ENCODE data around the gene SAMD10. TPM values are rescaled to one million over a fixed set of nuclear protein-coding genes. Genes with fewer than 3 reads are reported as not detected.

The SAMD10 gene
- total and polyA plus RNA-seq, 4 donors: 0.74 to 3.4 (median 2.1) TPM

DNA sequence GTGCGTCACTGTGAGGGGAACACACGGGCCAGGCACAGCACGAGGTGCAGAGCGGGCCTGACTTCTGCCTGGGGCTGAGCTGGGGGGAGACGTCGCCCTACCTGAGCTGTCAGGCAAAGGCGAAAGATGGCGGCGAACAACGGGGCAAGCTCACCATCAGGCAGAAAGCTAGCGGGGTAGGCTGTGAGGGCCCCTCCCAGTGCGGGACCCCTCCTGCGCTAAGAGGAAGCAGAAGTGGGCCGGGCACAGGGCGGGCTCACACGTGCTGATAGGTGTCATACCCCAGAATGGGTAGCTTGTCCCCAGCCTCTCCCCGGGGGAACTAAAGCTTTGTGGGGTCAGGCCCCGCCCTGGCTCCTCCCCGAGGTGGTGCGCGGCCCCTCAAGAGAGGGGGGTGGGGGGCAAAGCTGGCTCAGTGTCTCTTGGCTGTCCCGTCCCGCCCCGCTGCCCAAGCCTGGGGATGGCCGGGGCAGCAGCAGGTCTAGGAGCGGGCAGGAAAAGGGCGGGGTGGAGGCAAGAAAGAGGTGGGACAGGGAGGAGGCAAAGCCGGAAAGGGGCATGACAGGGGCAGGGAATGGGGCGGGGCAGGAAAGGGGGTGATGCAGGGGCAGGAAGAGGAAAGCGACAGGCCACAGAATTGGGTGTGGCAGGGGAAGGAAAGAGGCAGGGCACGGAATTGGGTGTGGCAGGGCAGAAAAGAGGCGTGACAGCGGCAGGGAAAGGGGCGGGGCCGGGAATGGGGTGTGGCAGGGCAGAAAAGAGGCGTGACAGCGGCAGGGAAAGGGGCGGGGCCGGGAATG, 38.0 kb downstream of the SAMD10 start:
- no peak for TF ChIP-seq TAF1 (conservative IDR thresholded peaks at IDR 0.05)
- peak; percentile 12 for TF ChIP-seq SP1 (IDR thresholded peaks at IDR 0.05)
- Histone ChIP-seq H3K36me3 (ENCODE audit: control insufficient read depth in 4 of 4, insufficient read depth in 3 of 4, low read depth in 1 of 4, low read length in 3 of 4) (peaks cover 16 to 51% (median 23%) of the 10 kb centered on the region in 4 donors), H3K9me3 (ENCODE audit: control insufficient read depth in 4 of 4, low read length in 3 of 4) (no peaks in the 10 kb centered on the region), H3K4me3 (ENCODE audit: low read depth in 1 of 3, low read length in 3 of 3) (no peak overlapping the region), H3K9ac (ENCODE audit: low read depth in 1 of 2, low read length in 2 of 2) (no peak overlapping the region), H3K27ac (ENCODE audit: low read depth in 1 of 2, low read length in 2 of 2) (peak overlapping the region in 1 of 2 donors; percentile 20), H3K4me1 (ENCODE audit: control insufficient read depth in 4 of 4, insufficient read depth in 4 of 4, low read length in 3 of 4) (peaks cover 0 to 2% (median 0%) of the 10 kb centered on the region in 4 donors), H3K27me3 (ENCODE audit: control insufficient read depth in 4 of 4, insufficient read depth in 4 of 4, low read length in 3 of 4) (no peaks in the 10 kb centered on the region)
- DNase-seq (ENCODE audit: low spot score): no peak
- 81% methylated on average over 35 of the region's 39 CpGs for WGBS

DNA sequence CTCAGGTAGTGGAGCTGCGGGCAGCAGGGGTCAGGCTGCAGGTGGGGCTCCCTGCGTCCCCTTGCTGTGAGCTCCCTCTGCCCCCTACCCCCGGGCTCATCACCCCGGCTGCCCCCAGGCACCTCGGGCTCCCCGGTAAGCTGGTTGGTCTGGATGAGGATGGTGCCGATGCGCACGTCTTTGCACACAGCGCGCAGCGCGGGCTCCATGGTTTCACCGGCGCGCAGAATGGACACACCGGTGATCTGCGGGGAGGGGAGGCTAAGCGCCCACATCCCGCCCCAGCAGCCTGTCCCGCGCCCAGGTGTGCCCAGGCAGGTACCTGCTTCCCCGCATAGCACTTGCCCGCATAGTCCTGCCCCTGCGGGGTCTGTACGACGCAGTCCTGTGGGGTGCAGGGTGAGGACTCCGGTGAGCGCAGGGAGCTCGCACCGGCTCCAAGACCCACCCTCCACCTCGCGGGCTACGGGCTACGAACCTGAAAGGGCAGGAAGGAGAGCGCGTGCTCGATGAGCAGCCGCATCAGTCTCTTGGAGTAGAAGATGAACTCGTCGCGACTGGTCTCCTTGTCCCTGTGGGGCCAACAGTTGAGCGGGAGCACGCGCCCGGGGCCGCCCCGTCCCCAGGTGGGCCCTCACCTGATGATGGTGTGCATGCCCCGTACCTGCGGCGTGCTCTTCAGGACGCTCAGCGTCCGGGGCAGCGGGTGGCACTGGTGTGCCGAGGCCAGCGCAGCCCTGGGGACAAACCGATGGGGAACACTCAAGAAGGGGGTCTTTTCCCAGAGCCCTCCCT, 38.8 kb downstream of the SAMD10 start:
- H3K27me3 ChIP-seq (ENCODE audit: control insufficient read depth in 4 of 4, insufficient read depth in 4 of 4, low read length in 3 of 4): no peaks in the 10 kb centered on the region
- H3K9me3 ChIP-seq (ENCODE audit: control insufficient read depth in 4 of 4, low read length in 3 of 4): no peaks in the 10 kb centered on the region
- no peak overlapping the region for H3K27ac ChIP-seq (ENCODE audit: low read depth in 1 of 2, low read length in 2 of 2)
- no peak overlapping the region for H3K9ac ChIP-seq (ENCODE audit: low read depth in 1 of 2, low read length in 2 of 2)
- H3K4me3 ChIP-seq (ENCODE audit: low read depth in 1 of 3, low read length in 3 of 3): no peak overlapping the region
- 97% methylated on average over 58 of the region's 58 CpGs for WGBS
- peaks cover 0 to 2% (median 0%) of the 10 kb centered on the region in 4 donors for H3K4me1 ChIP-seq (ENCODE audit: control insufficient read depth in 4 of 4, insufficient read depth in 4 of 4, low read length in 3 of 4)
- no peak for DNase-seq (ENCODE audit: low spot score)
- H3K36me3 ChIP-seq (ENCODE audit: control insufficient read depth in 4 of 4, insufficient read depth in 3 of 4, low read depth in 1 of 4, low read length in 3 of 4): peaks cover 16 to 56% (median 21%) of the 10 kb centered on the region in 4 donors
- TF ChIP-seq NR2F2 (IDR thresholded peaks at IDR 0.05) (no peak), EGR1 (IDR thresholded peaks at IDR 0.05; ENCODE audit: low read depth in 2 of 2) (no peak), SP1 (IDR thresholded peaks at IDR 0.05) (no peak), TAF1 (conservative IDR thresholded peaks at IDR 0.05) (no peak), FOXA1 (IDR thresholded peaks at IDR 0.05) (no peak), HNF4A (conservative IDR thresholded peaks at IDR 0.05) (no peak), FOXA2 (IDR thresholded peaks at IDR 0.05) (no peak)
- TF ChIP-seq, protein P1, sequence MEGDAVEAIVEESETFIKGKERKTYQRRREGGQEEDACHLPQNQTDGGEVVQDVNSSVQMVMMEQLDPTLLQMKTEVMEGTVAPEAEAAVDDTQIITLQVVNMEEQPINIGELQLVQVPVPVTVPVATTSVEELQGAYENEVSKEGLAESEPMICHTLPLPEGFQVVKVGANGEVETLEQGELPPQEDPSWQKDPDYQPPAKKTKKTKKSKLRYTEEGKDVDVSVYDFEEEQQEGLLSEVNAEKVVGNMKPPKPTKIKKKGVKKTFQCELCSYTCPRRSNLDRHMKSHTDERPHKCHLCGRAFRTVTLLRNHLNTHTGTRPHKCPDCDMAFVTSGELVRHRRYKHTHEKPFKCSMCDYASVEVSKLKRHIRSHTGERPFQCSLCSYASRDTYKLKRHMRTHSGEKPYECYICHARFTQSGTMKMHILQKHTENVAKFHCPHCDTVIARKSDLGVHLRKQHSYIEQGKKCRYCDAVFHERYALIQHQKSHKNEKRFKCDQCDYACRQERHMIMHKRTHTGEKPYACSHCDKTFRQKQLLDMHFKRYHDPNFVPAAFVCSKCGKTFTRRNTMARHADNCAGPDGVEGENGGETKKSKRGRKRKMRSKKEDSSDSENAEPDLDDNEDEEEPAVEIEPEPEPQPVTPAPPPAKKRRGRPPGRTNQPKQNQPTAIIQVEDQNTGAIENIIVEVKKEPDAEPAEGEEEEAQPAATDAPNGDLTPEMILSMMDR (IDR thresholded peaks at IDR 0.05; ENCODE audit: low read depth, low read length, missing input control): no peak
- TF ChIP-seq, protein P2, sequence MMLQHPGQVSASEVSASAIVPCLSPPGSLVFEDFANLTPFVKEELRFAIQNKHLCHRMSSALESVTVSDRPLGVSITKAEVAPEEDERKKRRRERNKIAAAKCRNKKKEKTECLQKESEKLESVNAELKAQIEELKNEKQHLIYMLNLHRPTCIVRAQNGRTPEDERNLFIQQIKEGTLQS (IDR thresholded peaks at IDR 0.05): no peak
- TF ChIP-seq, protein P3, sequence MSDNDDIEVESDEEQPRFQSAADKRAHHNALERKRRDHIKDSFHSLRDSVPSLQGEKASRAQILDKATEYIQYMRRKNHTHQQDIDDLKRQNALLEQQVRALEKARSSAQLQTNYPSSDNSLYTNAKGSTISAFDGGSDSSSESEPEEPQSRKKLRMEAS (IDR thresholded peaks at IDR 0.05): no peak

DNA sequence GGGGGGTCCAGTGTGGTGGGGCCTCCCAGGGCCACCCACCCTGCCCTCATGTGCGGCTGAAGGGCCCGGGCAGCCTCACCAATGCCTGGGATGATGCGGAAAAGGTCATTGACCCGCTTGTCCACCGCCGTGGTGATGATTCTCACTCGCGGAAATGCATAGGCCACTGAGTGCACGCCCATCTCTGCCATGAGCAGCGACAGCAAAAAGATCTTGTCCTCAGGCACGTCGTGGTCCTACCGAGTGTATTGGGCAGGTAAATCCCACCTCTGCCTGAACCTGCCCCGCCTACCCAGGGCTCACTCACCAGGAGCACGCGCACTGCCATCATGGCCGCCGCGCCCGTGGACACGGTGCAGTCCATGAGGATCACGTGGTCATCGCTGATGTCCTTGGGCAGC, 39.4 kb downstream of the SAMD10 start:
- H3K4me3 ChIP-seq (ENCODE audit: low read depth in 1 of 3, low read length in 3 of 3): no peak overlapping the region
- no peaks in the 10 kb centered on the region for H3K9me3 ChIP-seq (ENCODE audit: control insufficient read depth in 4 of 4, low read length in 3 of 4)
- H3K4me1 ChIP-seq (ENCODE audit: control insufficient read depth in 4 of 4, insufficient read depth in 4 of 4, low read length in 3 of 4): peaks cover 0 to 2% (median 0%) of the 10 kb centered on the region in 4 donors
- DNase-seq (ENCODE audit: low spot score): no peak
- no peak overlapping the region for H3K9ac ChIP-seq (ENCODE audit: low read depth in 1 of 2, low read length in 2 of 2)
- no peak overlapping the region for H3K27ac ChIP-seq (ENCODE audit: low read depth in 1 of 2, low read length in 2 of 2)
- no peaks in the 10 kb centered on the region for H3K27me3 ChIP-seq (ENCODE audit: control insufficient read depth in 4 of 4, insufficient read depth in 4 of 4, low read length in 3 of 4)
- 93% methylated on average over 23 of the region's 23 CpGs for WGBS
- peaks cover 10 to 55% (median 19%) of the 10 kb centered on the region in 4 donors for H3K36me3 ChIP-seq (ENCODE audit: control insufficient read depth in 4 of 4, insufficient read depth in 3 of 4, low read depth in 1 of 4, low read length in 3 of 4)
- TF ChIP-seq GABPA (IDR thresholded peaks at IDR 0.05 in 1 of 2, conservative IDR thresholded peaks at IDR 0.05 in 1 of 2): no peak
- TF ChIP-seq, protein P2 (IDR thresholded peaks at IDR 0.05): no peak
- no peak for TF ChIP-seq FOXA2 (IDR thresholded peaks at IDR 0.05)
- TF ChIP-seq HNF4G (IDR thresholded peaks at IDR 0.05): no peak
- TF ChIP-seq YY1 (IDR thresholded peaks at IDR 0.05): no peak
- TF ChIP-seq, protein P1 (IDR thresholded peaks at IDR 0.05; ENCODE audit: low read depth, low read length, missing input control): no peak
- no peak for TF ChIP-seq NR2F2 (IDR thresholded peaks at IDR 0.05)
- no peak for TF ChIP-seq FOXA1 (IDR thresholded peaks at IDR 0.05)
- no peak for TF ChIP-seq TAF1 (conservative IDR thresholded peaks at IDR 0.05)
- TF ChIP-seq, protein P4, sequence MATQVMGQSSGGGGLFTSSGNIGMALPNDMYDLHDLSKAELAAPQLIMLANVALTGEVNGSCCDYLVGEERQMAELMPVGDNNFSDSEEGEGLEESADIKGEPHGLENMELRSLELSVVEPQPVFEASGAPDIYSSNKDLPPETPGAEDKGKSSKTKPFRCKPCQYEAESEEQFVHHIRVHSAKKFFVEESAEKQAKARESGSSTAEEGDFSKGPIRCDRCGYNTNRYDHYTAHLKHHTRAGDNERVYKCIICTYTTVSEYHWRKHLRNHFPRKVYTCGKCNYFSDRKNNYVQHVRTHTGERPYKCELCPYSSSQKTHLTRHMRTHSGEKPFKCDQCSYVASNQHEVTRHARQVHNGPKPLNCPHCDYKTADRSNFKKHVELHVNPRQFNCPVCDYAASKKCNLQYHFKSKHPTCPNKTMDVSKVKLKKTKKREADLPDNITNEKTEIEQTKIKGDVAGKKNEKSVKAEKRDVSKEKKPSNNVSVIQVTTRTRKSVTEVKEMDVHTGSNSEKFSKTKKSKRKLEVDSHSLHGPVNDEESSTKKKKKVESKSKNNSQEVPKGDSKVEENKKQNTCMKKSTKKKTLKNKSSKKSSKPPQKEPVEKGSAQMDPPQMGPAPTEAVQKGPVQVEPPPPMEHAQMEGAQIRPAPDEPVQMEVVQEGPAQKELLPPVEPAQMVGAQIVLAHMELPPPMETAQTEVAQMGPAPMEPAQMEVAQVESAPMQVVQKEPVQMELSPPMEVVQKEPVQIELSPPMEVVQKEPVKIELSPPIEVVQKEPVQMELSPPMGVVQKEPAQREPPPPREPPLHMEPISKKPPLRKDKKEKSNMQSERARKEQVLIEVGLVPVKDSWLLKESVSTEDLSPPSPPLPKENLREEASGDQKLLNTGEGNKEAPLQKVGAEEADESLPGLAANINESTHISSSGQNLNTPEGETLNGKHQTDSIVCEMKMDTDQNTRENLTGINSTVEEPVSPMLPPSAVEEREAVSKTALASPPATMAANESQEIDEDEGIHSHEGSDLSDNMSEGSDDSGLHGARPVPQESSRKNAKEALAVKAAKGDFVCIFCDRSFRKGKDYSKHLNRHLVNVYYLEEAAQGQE (IDR thresholded peaks at IDR 0.05): no peak
